Mesendoderm (in vitro differentiated cells): Measurements from ENCODE around the gene CSRP2. TPM values are rescaled to one million over a fixed set of nuclear protein-coding genes. Genes with fewer than 3 reads are reported as not detected.
A peak's percentile ranks its signal among the peaks of the same experiment; 100 is the strongest.

ENCODE experiments used
- DNase-seq: peaks from one replicate; pipeline ENCODE4 v3.0.0; 2013
- H2AK5ac ChIP-seq: 2 replicates; pipeline ENCODE4 v1.6.1; 2013; ENCODE audit warnings: low read length, inconsistent platforms
- H2BK120ac ChIP-seq: 2 replicates; pipeline ENCODE4 v1.6.1; 2013; ENCODE audit warnings: low read depth, mild to moderate bottlenecking, low read length, moderate library complexity, mixed read lengths
- H2BK15ac ChIP-seq: replicated peaks from 2 replicates; pipeline ENCODE4 v1.6.1; 2013; ENCODE audit warnings: low read depth, mild to moderate bottlenecking, moderate library complexity
- H2BK5ac ChIP-seq: 2 replicates; pipeline ENCODE4 v1.6.1; 2013; ENCODE audit warnings: low read length, inconsistent platforms
- H3K18ac ChIP-seq: 2 replicates; pipeline ENCODE4 v1.6.1; 2013; ENCODE audit warnings: mild to moderate bottlenecking, low read length, mixed read lengths
- H3K23ac ChIP-seq: one replicate; pipeline ENCODE4 v1.6.1; 2013; ENCODE audit warnings: low read length
- H3K27ac ChIP-seq: 2 replicates; pipeline ENCODE4 v1.5.1; 2013; ENCODE audit warnings: low read depth, mild to moderate bottlenecking, inconsistent platforms, low read length, moderate library complexity
- H3K27me3 ChIP-seq: 2 replicates; pipeline ENCODE4 v1.6.1; 2013; ENCODE audit warnings: low read length, control low read depth, mild to moderate bottlenecking, inconsistent platforms; ENCODE audit not compliant: insufficient read depth, poor library complexity
- H3K36me3 ChIP-seq: 2 replicates; pipeline ENCODE4 v1.6.1; 2013; ENCODE audit warnings: low read length, inconsistent platforms; ENCODE audit not compliant: control insufficient read depth, insufficient read depth
- H3K4ac ChIP-seq: one replicate; pipeline ENCODE4 v1.6.1; 2013; ENCODE audit warnings: low read depth, mild to moderate bottlenecking, low read length, moderate library complexity
- H3K4me1 ChIP-seq: 2 replicates; pipeline ENCODE4 v1.6.1; 2013; ENCODE audit warnings: low read depth, low read length, inconsistent platforms; ENCODE audit not compliant: control insufficient read depth
- H3K4me2 ChIP-seq: 2 replicates; pipeline ENCODE4 v1.6.1; 2013; ENCODE audit warnings: low read length
- H3K4me3 ChIP-seq: 2 replicates; pipeline ENCODE4 v1.5.1; 2013; ENCODE audit warnings: mild to moderate bottlenecking, low read length
- H3K56ac ChIP-seq: one replicate; pipeline ENCODE4 v1.6.1; 2013; ENCODE audit warnings: low read length
- H3K79me1 ChIP-seq: 2 replicates; pipeline ENCODE4 v1.6.1; 2013; ENCODE audit warnings: low read length, inconsistent platforms
- H3K79me2 ChIP-seq: 2 replicates; pipeline ENCODE4 v1.6.1; 2013; ENCODE audit warnings: mild to moderate bottlenecking, low read length; ENCODE audit not compliant: control insufficient read depth, insufficient read depth
- H3K9ac ChIP-seq: 2 replicates; pipeline ENCODE4 v1.6.1; 2013; ENCODE audit warnings: low read length, inconsistent platforms
- H4K5ac ChIP-seq: one replicate; pipeline ENCODE4 v1.6.1; 2013; ENCODE audit warnings: low read length
- H4K8ac ChIP-seq: one replicate; pipeline ENCODE4 v1.6.1; 2013; ENCODE audit warnings: low read depth, mild to moderate bottlenecking, control low read depth, low read length, moderate library complexity
- WGBS: extraction: QIAGEN DNeasy Blood & Tissue Kit; methylation state at CpG from one replicate; pipeline ENCODE4 v1.1.7; 2013; ENCODE audit warnings: low lambda C conversion rate, missing lambda C conversion rate; ENCODE audit not compliant: insufficient coverage; ENCODE audit errors: extremely low coverage; 5-methylcytosine and 5-hydroxymethylcytosine counted together
- polyA plus RNA-seq, 2 experiments: library from polyadenylated mRNA; stranded (reverse); fragments of 200-250 nt; gene quantifications; one replicate each; pipeline ENCODE4 v1.2.3, GENCODE V29; 2013

CSRP2 gene
- polyA plus RNA-seq (2013, experiment 1 of 2) = 112 TPM
- 111 TPM for polyA plus RNA-seq (2013, experiment 2 of 2)

- H3K27ac ChIP-seq = peak within 1 kb of the TSS; percentile 88
- no peak within 1 kb of the TSS for H4K8ac ChIP-seq
- H4K5ac ChIP-seq = no peak within 1 kb of the TSS
- peak within 1 kb of the TSS; percentile 46 for H2BK5ac ChIP-seq
- H3K79me2 ChIP-seq = peaks cover 17% of the 10 kb centered on the region
- WGBS = no CpG with 5 or more reads among the region's 71 CpGs
- no peak within 1 kb of the TSS for H2BK120ac ChIP-seq
- peak within 1 kb of the TSS; percentile 78 for H3K4me2 ChIP-seq
- peak within 1 kb of the TSS; percentile 88 for H3K4ac ChIP-seq
- peak within 1 kb of the TSS; percentile 68 for H3K18ac ChIP-seq
- H3K27me3 ChIP-seq = no peaks in the 10 kb centered on the region
- H3K9ac ChIP-seq = peak within 1 kb of the TSS; percentile 94
- H3K56ac ChIP-seq = peak within 1 kb of the TSS; percentile 95
- H2AK5ac ChIP-seq = no peak within 1 kb of the TSS
- no peaks in the 10 kb centered on the region for H3K36me3 ChIP-seq
- no peak within 1 kb of the TSS for H2BK15ac ChIP-seq
- H3K4me1 ChIP-seq = peaks cover 5% of the 10 kb centered on the region
- peak within 1 kb of the TSS; percentile 81 for H3K23ac ChIP-seq
- peaks cover 6% of the 10 kb centered on the region for H3K79me1 ChIP-seq
- H3K4me3 ChIP-seq = peak within 1 kb of the TSS; percentile 84
- DNase-seq = peak; percentile 96
Observed at GRCh38 chr12:76878899-76879709, at the start of gene CSRP2. TSS of gene CSRP2 (minus strand) at chr12:76879019. CDS start at chr12:76866260, 12,759 bp downstream.

GRCh38 chr12:76927170-76927784 lies 48.5 kb upstream of the CSRP2 start:
- no peak overlapping the region for H3K23ac ChIP-seq
- no peaks in the 10 kb centered on the region for H3K79me2 ChIP-seq
- no peaks in the 10 kb centered on the region for H3K4me1 ChIP-seq
- H4K8ac ChIP-seq = no peak overlapping the region
- H3K4me2 ChIP-seq = no peak overlapping the region
- H3K18ac ChIP-seq = no peak overlapping the region
- no peaks in the 10 kb centered on the region for H3K36me3 ChIP-seq
- H3K4ac ChIP-seq = no peak overlapping the region
- no peak overlapping the region for H2BK5ac ChIP-seq
- H3K27ac ChIP-seq = no peak overlapping the region
- no peaks in the 10 kb centered on the region for H3K79me1 ChIP-seq
- H2AK5ac ChIP-seq = no peak overlapping the region
- WGBS = no CpG with 5 or more reads among the region's 2 CpGs
- no peak overlapping the region for H2BK120ac ChIP-seq
- H3K27me3 ChIP-seq = no peaks in the 10 kb centered on the region
- no peak overlapping the region for H3K9ac ChIP-seq
- H2BK15ac ChIP-seq = no peak overlapping the region
- no peak overlapping the region for H3K56ac ChIP-seq
- no peak overlapping the region for H4K5ac ChIP-seq
- peak; percentile 85 for DNase-seq
- no peak overlapping the region for H3K4me3 ChIP-seq

- Histone ChIP-seq H3K23ac (no peak overlapping the region), H3K79me1 (no peaks in the 10 kb centered on the region), H3K4ac (no peak overlapping the region), H2AK5ac (no peak overlapping the region), H4K8ac (no peak overlapping the region), H3K36me3 (no peaks in the 10 kb centered on the region), H3K4me2 (no peak overlapping the region), H2BK15ac (no peak overlapping the region), H2BK5ac (no peak overlapping the region), H2BK120ac (no peak overlapping the region), H3K9ac (no peak overlapping the region), H3K27me3 (no peaks in the 10 kb centered on the region), H3K4me3 (no peak overlapping the region), H3K27ac (no peak overlapping the region), H3K56ac (no peak overlapping the region), H4K5ac (no peak overlapping the region), H3K4me1 (no peaks in the 10 kb centered on the region), H3K18ac (no peak overlapping the region), H3K79me2 (no peaks in the 10 kb centered on the region)
- no peak for DNase-seq
- WGBS = no CpG with 5 or more reads among the region's 1 CpG
Observed at GRCh38 chr12:76925135-76925534, 46.3 kb upstream of the CSRP2 start.

- Histone ChIP-seq H3K9ac (no peak overlapping the region), H3K56ac (no peak overlapping the region), H3K4me3 (no peak overlapping the region), H3K23ac (no peak overlapping the region), H2BK5ac (no peak overlapping the region), H4K5ac (no peak overlapping the region), H3K4me1 (no peaks in the 10 kb centered on the region), H3K27me3 (no peaks in the 10 kb centered on the region), H3K27ac (no peak overlapping the region), H3K79me1 (no peaks in the 10 kb centered on the region), H3K36me3 (no peaks in the 10 kb centered on the region), H3K79me2 (no peaks in the 10 kb centered on the region), H2AK5ac (no peak overlapping the region), H2BK120ac (no peak overlapping the region), H3K4ac (no peak overlapping the region), H4K8ac (no peak overlapping the region), H3K18ac (no peak overlapping the region), H2BK15ac (no peak overlapping the region), H3K4me2 (no peak overlapping the region)
- WGBS = no CpG with 5 or more reads among the region's 2 CpGs
- peak; percentile 11 for DNase-seq
Observed at GRCh38 chr12:76922866-76923265, 44.0 kb upstream of the CSRP2 start.

- H4K5ac ChIP-seq = no peak overlapping the region
- DNase-seq = no peak
- H4K8ac ChIP-seq = no peak overlapping the region
- H3K36me3 ChIP-seq = no peaks in the 10 kb centered on the region
- H3K79me1 ChIP-seq = no peaks in the 10 kb centered on the region
- no peak overlapping the region for H3K23ac ChIP-seq
- H3K4me1 ChIP-seq = no peaks in the 10 kb centered on the region
- no peak overlapping the region for H2BK120ac ChIP-seq
- no peak overlapping the region for H3K56ac ChIP-seq
- H3K18ac ChIP-seq = no peak overlapping the region
- no peak overlapping the region for H3K27ac ChIP-seq
- no peak overlapping the region for H2BK15ac ChIP-seq
- H2BK5ac ChIP-seq = no peak overlapping the region
- no peak overlapping the region for H3K4me2 ChIP-seq
- H3K4ac ChIP-seq = no peak overlapping the region
- no peaks in the 10 kb centered on the region for H3K27me3 ChIP-seq
- no peaks in the 10 kb centered on the region for H3K79me2 ChIP-seq
- H3K9ac ChIP-seq = no peak overlapping the region
- no peak overlapping the region for H2AK5ac ChIP-seq
- H3K4me3 ChIP-seq = no peak overlapping the region
- 100% methylated on average over 2 of the region's 6 CpGs for WGBS
Observed at GRCh38 chr12:76921891-76922664, 43.3 kb upstream of the CSRP2 start.
